ENCODE measurements around the gene KAZN.

Gene KAZN

DNA sequence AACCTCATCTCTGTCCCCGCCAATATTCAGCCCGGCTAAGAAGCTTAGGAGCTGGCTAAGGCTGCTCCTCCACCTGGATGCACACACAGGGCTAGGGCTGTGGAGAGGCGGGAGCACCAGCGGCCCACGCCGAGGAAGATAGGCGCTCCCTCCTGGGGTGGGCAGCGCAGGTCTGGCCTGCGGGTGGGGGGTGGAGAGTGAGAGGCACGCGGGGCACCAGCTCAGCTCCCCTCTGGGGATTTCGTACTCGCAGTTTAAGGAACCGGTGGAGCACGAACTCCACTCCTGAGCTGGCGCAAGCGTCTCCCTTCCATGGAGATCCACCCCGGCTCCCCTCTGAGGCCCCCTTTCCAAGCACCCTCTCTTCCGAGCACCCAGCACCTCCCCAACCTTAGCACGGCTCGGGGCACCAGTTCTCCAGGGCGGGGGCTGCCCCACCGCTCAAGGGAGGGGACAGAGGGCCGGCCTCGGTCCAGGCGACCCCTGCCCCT lies 433 bp upstream of the KAZN start:
- no peaks in the 10 kb centered on the region for H3K9me3 ChIP-seq (ENCODE audit: insufficient read depth, low read depth, low read length)
- H3K4me1 ChIP-seq (ENCODE audit: insufficient read depth, low read length, poor library complexity, severe bottlenecking), result no peaks in the 10 kb centered on the region
- no peak for TF ChIP-seq EZH2phosphoT487 (IDR thresholded peaks at IDR 0.05; ENCODE audit: borderline replicate concordance)
- TF ChIP-seq, protein P1, sequence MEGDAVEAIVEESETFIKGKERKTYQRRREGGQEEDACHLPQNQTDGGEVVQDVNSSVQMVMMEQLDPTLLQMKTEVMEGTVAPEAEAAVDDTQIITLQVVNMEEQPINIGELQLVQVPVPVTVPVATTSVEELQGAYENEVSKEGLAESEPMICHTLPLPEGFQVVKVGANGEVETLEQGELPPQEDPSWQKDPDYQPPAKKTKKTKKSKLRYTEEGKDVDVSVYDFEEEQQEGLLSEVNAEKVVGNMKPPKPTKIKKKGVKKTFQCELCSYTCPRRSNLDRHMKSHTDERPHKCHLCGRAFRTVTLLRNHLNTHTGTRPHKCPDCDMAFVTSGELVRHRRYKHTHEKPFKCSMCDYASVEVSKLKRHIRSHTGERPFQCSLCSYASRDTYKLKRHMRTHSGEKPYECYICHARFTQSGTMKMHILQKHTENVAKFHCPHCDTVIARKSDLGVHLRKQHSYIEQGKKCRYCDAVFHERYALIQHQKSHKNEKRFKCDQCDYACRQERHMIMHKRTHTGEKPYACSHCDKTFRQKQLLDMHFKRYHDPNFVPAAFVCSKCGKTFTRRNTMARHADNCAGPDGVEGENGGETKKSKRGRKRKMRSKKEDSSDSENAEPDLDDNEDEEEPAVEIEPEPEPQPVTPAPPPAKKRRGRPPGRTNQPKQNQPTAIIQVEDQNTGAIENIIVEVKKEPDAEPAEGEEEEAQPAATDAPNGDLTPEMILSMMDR (conservative IDR thresholded peaks at IDR 0.05; ENCODE audit: low read length), result no peak
- no peaks in the 10 kb centered on the region for H4K20me1 ChIP-seq (ENCODE audit: insufficient read depth, low read length, poor library complexity, severe bottlenecking)
- H3K9ac ChIP-seq (ENCODE audit: low read depth, low read length, poor library complexity, severe bottlenecking), result no peak overlapping the region
- no peaks in the 10 kb centered on the region for H3K79me2 ChIP-seq (ENCODE audit: insufficient read depth, low read length)
- no peaks in the 10 kb centered on the region for H3F3A ChIP-seq (ENCODE audit: low read depth)
- peaks cover 17% of the 10 kb centered on the region for H3K27me3 ChIP-seq (ENCODE audit: insufficient read depth, low read length, poor library complexity, severe bottlenecking)
- no peaks in the 10 kb centered on the region for H3K36me3 ChIP-seq (ENCODE audit: insufficient read depth, low read length)
- no peaks in the 10 kb centered on the region for H3K9me2 ChIP-seq (replicated peaks; ENCODE audit: low read depth, low read length)
- H3K4me2 ChIP-seq (ENCODE audit: low read depth, low read length, poor library complexity, severe bottlenecking), result no peak overlapping the region
- no peak overlapping the region for H2AFZ ChIP-seq (ENCODE audit: low read length)
- no peak overlapping the region for H3K4me3 ChIP-seq (ENCODE audit: low read length, poor library complexity, severe bottlenecking)

DNA sequence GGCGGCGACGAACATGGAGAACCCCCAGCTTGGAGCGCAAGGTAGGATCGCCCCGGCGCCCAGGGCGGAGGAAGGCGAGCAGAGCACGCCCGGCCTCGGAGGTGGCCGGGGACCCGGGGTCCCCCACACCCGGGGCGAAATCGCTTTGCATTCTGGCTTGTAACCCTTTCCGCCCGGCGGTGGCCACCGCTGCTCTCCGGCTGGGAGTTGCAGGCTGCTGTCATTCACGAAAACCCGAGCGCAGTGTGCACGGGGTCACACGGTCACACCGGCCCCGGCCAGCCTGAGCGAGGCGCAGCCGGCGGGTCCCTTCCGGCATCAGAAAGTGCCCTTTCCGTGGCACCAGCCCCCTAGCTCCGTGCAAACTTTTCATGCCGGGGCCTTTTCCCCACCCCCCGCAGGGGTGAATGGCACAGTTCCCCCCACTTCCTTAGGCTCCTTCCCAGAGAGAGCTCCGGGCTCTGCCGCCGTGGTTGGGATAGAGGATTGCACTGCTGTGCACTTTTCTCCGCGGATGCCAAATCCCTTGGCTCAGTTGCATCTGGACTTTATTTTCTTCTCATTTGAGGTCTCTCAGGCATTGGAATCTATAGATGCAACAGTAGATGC lies 802 bp downstream of the KAZN start:
- H3K27me3 ChIP-seq (ENCODE audit: insufficient read depth, low read length, poor library complexity, severe bottlenecking), result peaks cover 17% of the 10 kb centered on the region
- no peaks in the 10 kb centered on the region for H3K4me1 ChIP-seq (ENCODE audit: insufficient read depth, low read length, poor library complexity, severe bottlenecking)
- no peaks in the 10 kb centered on the region for H3K36me3 ChIP-seq (ENCODE audit: insufficient read depth, low read length)
- TF ChIP-seq, protein P1 (conservative IDR thresholded peaks at IDR 0.05; ENCODE audit: low read length), result no peak
- TF ChIP-seq EZH2phosphoT487 (IDR thresholded peaks at IDR 0.05; ENCODE audit: borderline replicate concordance), result no peak
- H3F3A ChIP-seq (ENCODE audit: low read depth), result no peaks in the 10 kb centered on the region
- H4K20me1 ChIP-seq (ENCODE audit: insufficient read depth, low read length, poor library complexity, severe bottlenecking), result no peaks in the 10 kb centered on the region
- H3K9ac ChIP-seq (ENCODE audit: low read depth, low read length, poor library complexity, severe bottlenecking), result no peak overlapping the region
- H3K4me2 ChIP-seq (ENCODE audit: low read depth, low read length, poor library complexity, severe bottlenecking), result no peak overlapping the region
- no peak overlapping the region for H2AFZ ChIP-seq (ENCODE audit: low read length)
- H3K79me2 ChIP-seq (ENCODE audit: insufficient read depth, low read length), result no peaks in the 10 kb centered on the region
- H3K9me3 ChIP-seq (ENCODE audit: insufficient read depth, low read depth, low read length), result no peaks in the 10 kb centered on the region
- H3K9me2 ChIP-seq (replicated peaks; ENCODE audit: low read depth, low read length), result no peaks in the 10 kb centered on the region
- H3K4me3 ChIP-seq (ENCODE audit: low read length, poor library complexity, severe bottlenecking), result no peak overlapping the region

DNA sequence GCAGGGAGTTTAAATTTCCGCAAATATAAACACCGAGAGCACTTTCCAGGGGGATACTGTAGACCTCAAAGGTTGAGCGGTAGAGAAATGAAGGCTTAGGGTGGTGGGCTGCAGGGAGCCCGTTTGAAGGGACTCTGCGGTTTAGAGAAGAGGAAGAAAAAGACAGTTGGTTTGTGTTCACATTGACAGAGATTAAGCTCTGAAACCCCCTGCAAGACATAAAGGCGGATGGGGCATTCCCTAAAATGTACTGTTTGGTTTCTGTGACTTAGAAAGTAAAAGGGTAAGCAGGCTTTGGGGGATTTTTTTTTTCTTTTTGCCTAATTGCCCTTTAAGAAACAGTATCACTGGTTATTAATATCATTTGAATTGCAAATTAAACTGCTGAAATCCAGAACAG lies 1.3 kb downstream of the KAZN start:
- Histone ChIP-seq H3K36me3 (ENCODE audit: insufficient read depth, low read length) (no peaks in the 10 kb centered on the region), H3K27me3 (ENCODE audit: insufficient read depth, low read length, poor library complexity, severe bottlenecking) (peaks cover 17% of the 10 kb centered on the region), H3K4me2 (ENCODE audit: low read depth, low read length, poor library complexity, severe bottlenecking) (no peak overlapping the region), H3K4me3 (ENCODE audit: low read length, poor library complexity, severe bottlenecking) (no peak overlapping the region), H3F3A (ENCODE audit: low read depth) (no peaks in the 10 kb centered on the region), H3K9me3 (ENCODE audit: insufficient read depth, low read depth, low read length) (no peaks in the 10 kb centered on the region), H3K79me2 (ENCODE audit: insufficient read depth, low read length) (no peaks in the 10 kb centered on the region), H4K20me1 (ENCODE audit: insufficient read depth, low read length, poor library complexity, severe bottlenecking) (no peaks in the 10 kb centered on the region), H2AFZ (ENCODE audit: low read length) (no peak overlapping the region), H3K9me2 (replicated peaks; ENCODE audit: low read depth, low read length) (no peaks in the 10 kb centered on the region), H3K9ac (ENCODE audit: low read depth, low read length, poor library complexity, severe bottlenecking) (no peak overlapping the region), H3K4me1 (ENCODE audit: insufficient read depth, low read length, poor library complexity, severe bottlenecking) (no peaks in the 10 kb centered on the region)
- TF ChIP-seq, protein P1 (conservative IDR thresholded peaks at IDR 0.05; ENCODE audit: low read length), result no peak
- TF ChIP-seq EZH2phosphoT487 (IDR thresholded peaks at IDR 0.05; ENCODE audit: borderline replicate concordance), result no peak
